Activated CD8-positive, alpha-beta T cell treated with anti-CD3 and anti-CD28 coated beads for 36 hours (primary cell): ENCODE measurements around the gene SLC35B2. TPM values are rescaled to one million over a fixed set of nuclear protein-coding genes. Genes with fewer than 3 reads are reported as not detected.

Source experiments
- ATAC-seq: fragments of 200-7000 bp; cut with Tn5 transposase; one replicate; pipeline ENCODE4 v1.10.0; 2021; ENCODE audit warnings: mild to moderate bottlenecking, moderate library complexity
- CTCF ChIA-PET: fragments of 350-600 bp; sonication (Branson Sonifier 250); formaldehyde crosslinking; loops from one replicate; lab custom pipeline; 2021; ENCODE audit warnings: antibody characterized with exemption; lab: Charles Lee
- POLR2A ChIA-PET: fragments of 350-600 bp; sonication (Branson Sonifier 250); formaldehyde crosslinking; loops from one replicate; lab custom pipeline; 2021; ENCODE audit warnings: antibody characterized with exemption; lab: Charles Lee
- DNase-seq: peaks from one replicate; pipeline ENCODE4 v3.0.0-alpha.2; 2020
- H3K27ac Mint-ChIP-seq: one replicate; pipeline ENCODE4 v1.8.0; 2021; ENCODE audit warnings: mild to moderate bottlenecking, mixed read lengths
- H3K27me3 Mint-ChIP-seq: one replicate; pipeline ENCODE4 v1.8.0; 2021; ENCODE audit warnings: mixed read lengths
- H3K36me3 Mint-ChIP-seq: one replicate; pipeline ENCODE4 v1.8.0; 2021; ENCODE audit warnings: low read depth, mixed read lengths
- H3K4me1 Mint-ChIP-seq: one replicate; pipeline ENCODE4 v1.8.0; 2021; ENCODE audit warnings: low read depth, mixed read lengths
- H3K4me3 Mint-ChIP-seq: one replicate; pipeline ENCODE4 v1.8.0; 2021; ENCODE audit warnings: mild to moderate bottlenecking, moderate library complexity, mixed read lengths
- H3K9me3 Mint-ChIP-seq: one replicate; pipeline ENCODE4 v1.8.0; 2021; ENCODE audit warnings: mixed read lengths
- CTCF ChIP-seq: fragments of 200-600 bp; IDR thresholded peaks from one replicate; pipeline ENCODE4 v1.8.0; 2022; ENCODE audit warnings: antibody characterized with exemption, mild to moderate bottlenecking
- intact Hi-C: fragments of 100-400 bp; cut with micrococcal nuclease; formaldehyde crosslinking; loops from one replicate; pipeline ENCODE4 v1.10.0; 2022
- total RNA-seq, 2 experiments: library from RNA; stranded (reverse); gene quantifications; one replicate each; pipeline ENCODE4 v1.2.3, GENCODE V29; 2021

The SLC35B2 gene
- total RNA-seq, 2 experiments from 2014 or later = 15.4 to 16.7 TPM

- no peaks in the 10 kb centered on the region for H3K4me1 Mint-ChIP-seq
Observed at GRCh38 chr6:44286747-44287146, 29.4 kb upstream of the SLC35B2 start.

GRCh38 chr6:44286285-44286565 is 28.9 kb upstream of the SLC35B2 start:
- ChIA-PET POLR2A (no interaction called here), CTCF (interaction anchor here (1.4 kb wide), 1 partner anchor 19 kb away, joined by 4 read pairs; no protein-coding TSS in a partner anchor)
- no peak for DNase-seq
- Mint-ChIP-seq H3K9me3 (no peaks in the 10 kb centered on the region), H3K4me1 (no peaks in the 10 kb centered on the region), H3K27ac (no peak overlapping the region), H3K36me3 (no peaks in the 10 kb centered on the region), H3K27me3 (peaks cover 40% of the 10 kb centered on the region), H3K4me3 (no peak overlapping the region)
- no peak for ATAC-seq
- TF ChIP-seq CTCF = no peak
- intact Hi-C loops = no loop called here

More at GRCh38 chr6:44286747-44287146, 29.4 kb upstream of the SLC35B2 start:
- no peak for DNase-seq
- no peak for ATAC-seq
- CTCF ChIA-PET = interaction anchor here (1.4 kb wide), 1 partner anchor 18 kb away, joined by 4 read pairs; no protein-coding TSS in a partner anchor
- H3K27ac Mint-ChIP-seq = no peak overlapping the region
- POLR2A ChIA-PET = no interaction called here
- H3K36me3 Mint-ChIP-seq = no peaks in the 10 kb centered on the region
- H3K9me3 Mint-ChIP-seq = no peaks in the 10 kb centered on the region
- no peak for TF ChIP-seq CTCF
- intact Hi-C loops = no loop called here
- peaks cover 44% of the 10 kb centered on the region for H3K27me3 Mint-ChIP-seq
- H3K4me3 Mint-ChIP-seq = no peak overlapping the region

GRCh38 chr6:44285552-44286284 is 28.4 kb upstream of the SLC35B2 start:
- no peak for TF ChIP-seq CTCF
- ChIA-PET CTCF (interaction anchor here (0.6 to 1.6 kb wide), 3 partner anchors 18 to 19 kb away, joined by 3 to 4 read pairs (median 3); no protein-coding TSS in a partner anchor), POLR2A (interaction anchor here (1.1 kb wide), 1 partner anchor 15 kb away, joined by 3 read pairs; no protein-coding TSS in a partner anchor)
- Mint-ChIP-seq H3K9me3 (no peaks in the 10 kb centered on the region), H3K27me3 (peaks cover 37% of the 10 kb centered on the region), H3K36me3 (no peaks in the 10 kb centered on the region), H3K4me1 (no peaks in the 10 kb centered on the region), H3K4me3 (no peak overlapping the region), H3K27ac (no peak overlapping the region)
- intact Hi-C loops = no loop called here
- no peak for DNase-seq
- ATAC-seq = no peak

- no peaks in the 10 kb centered on the region for H3K4me1 Mint-ChIP-seq
- H3K9me3 Mint-ChIP-seq = no peaks in the 10 kb centered on the region
- peaks cover 31% of the 10 kb centered on the region for H3K27me3 Mint-ChIP-seq
- TF ChIP-seq CTCF = no peak
- intact Hi-C loops = no loop called here
- ChIA-PET POLR2A (interaction anchor here (1.1 kb wide), 1 partner anchor 16 kb away, joined by 3 read pairs; no protein-coding TSS in a partner anchor), CTCF (interaction anchor here (0.6 to 1.6 kb wide), 2 partner anchors 17 to 20 kb away, joined by 3 read pairs; no protein-coding TSS in a partner anchor)
- H3K36me3 Mint-ChIP-seq = no peaks in the 10 kb centered on the region
- H3K4me3 Mint-ChIP-seq = no peak overlapping the region
- no peak for ATAC-seq
- H3K27ac Mint-ChIP-seq = no peak overlapping the region
- no peak for DNase-seq
Observed at GRCh38 chr6:44284867-44285266, 27.5 kb upstream of the SLC35B2 start.

- ATAC-seq (no peak), DNase-seq (no peak)
- CTCF ChIA-PET = interaction anchor here (1.1 to 1.6 kb wide), 2 partner anchors 16 to 54 kb away, joined by 3 read pairs; no protein-coding TSS in a partner anchor
- Mint-ChIP-seq H3K36me3 (no peaks in the 10 kb centered on the region), H3K27ac (no peak overlapping the region), H3K27me3 (peaks cover 34% of the 10 kb centered on the region), H3K4me3 (no peak overlapping the region), H3K9me3 (no peaks in the 10 kb centered on the region), H3K4me1 (no peaks in the 10 kb centered on the region)
- intact Hi-C loops = no loop called here
- POLR2A ChIA-PET = interaction anchor here (0.9 to 1.1 kb wide), 2 partner anchors 15 to 495 kb away, joined by 3 read pairs; no protein-coding TSS in a partner anchor
- no peak for TF ChIP-seq CTCF
Observed at GRCh38 chr6:44284121-44284520, 26.8 kb upstream of the SLC35B2 start.
